WTC11 (cell line): ENCODE results near the gene DLL4. TPM values are rescaled to one million over a fixed set of nuclear protein-coding genes. Genes with fewer than 3 reads are reported as not detected.
A peak's percentile ranks its signal among the peaks of the same experiment; 100 is the strongest.

Source experiments
- ATAC-seq: fragments of 200-7000 bp; cut with Tn5 transposase; 2 replicates; pipeline ENCODE4 v1.10.0; 2021; ENCODE audit warnings: mild to moderate bottlenecking, moderate library complexity
- CTCF ChIA-PET: fragments of 300-600 bp; sonication (Branson Sonifier 250); formaldehyde crosslinking; loops from one replicate; lab custom pipeline; 2021; ENCODE audit warnings: antibody characterized with exemption; lab: Charles Lee
- POLR2A ChIA-PET: fragments of 350-600 bp; sonication (Branson Sonifier 250); formaldehyde crosslinking; loops from one replicate; lab custom pipeline; 2021; ENCODE audit warnings: antibody characterized with exemption; lab: Charles Lee
- DNase-seq: peaks from one replicate; pipeline ENCODE4 v3.0.0; 2021; ENCODE audit warnings: low spot score
- H3K27ac Mint-ChIP-seq: 2 replicates; pipeline ENCODE4 v1.8.0; 2021; ENCODE audit warnings: mixed read lengths
- H3K27me3 Mint-ChIP-seq: 2 replicates; pipeline ENCODE4 v1.8.0; 2021; ENCODE audit warnings: low read depth, mild to moderate bottlenecking, moderate library complexity, mixed read lengths
- H3K36me3 Mint-ChIP-seq: 2 replicates; pipeline ENCODE4 v1.8.0; 2021; ENCODE audit warnings: mixed read lengths
- H3K4me1 Mint-ChIP-seq: 2 replicates; pipeline ENCODE4 v1.8.0; 2022; ENCODE audit warnings: mixed read lengths
- H3K4me3 Mint-ChIP-seq: 2 replicates; pipeline ENCODE4 v1.8.0; 2021; ENCODE audit warnings: mild to moderate bottlenecking, moderate library complexity, mixed read lengths
- H3K9me3 Mint-ChIP-seq: 2 replicates; pipeline ENCODE4 v1.8.0; 2021; ENCODE audit warnings: mixed read lengths
- ATF6 ChIP-seq: sonication (generic); formaldehyde crosslinking; IDR thresholded peaks from 2 replicates; pipeline ENCODE4 v1.8.1; 2023; ENCODE audit warnings: mild to moderate bottlenecking, missing genetic modification reagents
- CBFB ChIP-seq: sonication (generic); formaldehyde crosslinking; IDR thresholded peaks from 2 replicates; pipeline ENCODE4 v1.8.1; 2022; ENCODE audit warnings: mild to moderate bottlenecking, low read depth, missing genetic modification reagents
- CREB1 ChIP-seq: sonication (generic); formaldehyde crosslinking; IDR thresholded peaks from 2 replicates; pipeline ENCODE4 v1.8.0; 2023; ENCODE audit warnings: mild to moderate bottlenecking, missing genetic modification reagents
- ESRRA ChIP-seq: sonication (generic); formaldehyde crosslinking; IDR thresholded peaks from 2 replicates; pipeline ENCODE4 v1.8.1; 2022; ENCODE audit warnings: mild to moderate bottlenecking, missing genetic modification reagents, borderline replicate concordance
- GABPB1 ChIP-seq: sonication (generic); formaldehyde crosslinking; IDR thresholded peaks from 2 replicates; pipeline ENCODE4 v1.8.1; 2023; ENCODE audit warnings: mild to moderate bottlenecking, missing genetic modification reagents
- MLX ChIP-seq: sonication (generic); formaldehyde crosslinking; IDR thresholded peaks from 2 replicates; pipeline ENCODE4 v1.8.1; 2023; ENCODE audit warnings: mild to moderate bottlenecking, missing genetic modification reagents, moderate library complexity
- MXD4 ChIP-seq: fragments of 250-450 bp; sonication (Bioruptor Pico); IDR thresholded peaks from 2 replicates; pipeline ENCODE4 v1.8.0; 2021; ENCODE audit warnings: mild to moderate bottlenecking, moderate library complexity, borderline replicate concordance
- NR2C2 ChIP-seq: sonication (generic); formaldehyde crosslinking; IDR thresholded peaks from 2 replicates; pipeline ENCODE4 v1.8.0; 2022; ENCODE audit warnings: mild to moderate bottlenecking, missing genetic modification reagents
- NR3C1 ChIP-seq: sonication (generic); formaldehyde crosslinking; conservative IDR thresholded peaks from 2 replicates; pipeline ENCODE4 v1.8.1; 2023; ENCODE audit warnings: low read depth, mild to moderate bottlenecking, missing genetic modification reagents
- RELA ChIP-seq: sonication (generic); formaldehyde crosslinking; IDR thresholded peaks from 2 replicates; pipeline ENCODE4 v1.8.1; 2022; ENCODE audit warnings: missing genetic modification reagents, mild to moderate bottlenecking, borderline replicate concordance
- SOX15 ChIP-seq: fragments of 250-450 bp; sonication (Bioruptor Pico); IDR thresholded peaks from 2 replicates; pipeline ENCODE4 v1.9.0; 2021; ENCODE audit warnings: mild to moderate bottlenecking
- TEAD4 ChIP-seq: sonication (generic); formaldehyde crosslinking; IDR thresholded peaks from 2 replicates; pipeline ENCODE4 v1.8.0; 2022; ENCODE audit warnings: mild to moderate bottlenecking, missing genetic modification reagents
- USF2 ChIP-seq: sonication (generic); formaldehyde crosslinking; IDR thresholded peaks from 2 replicates; pipeline ENCODE4 v1.8.1; 2023; ENCODE audit warnings: mild to moderate bottlenecking, missing genetic modification reagents, moderate library complexity
- ZBTB21 ChIP-seq: sonication (generic); formaldehyde crosslinking; IDR thresholded peaks from 2 replicates; pipeline ENCODE4 v1.8.1; 2023; ENCODE audit warnings: mild to moderate bottlenecking, missing genetic modification reagents, borderline replicate concordance
- ZBTB43 ChIP-seq: sonication (generic); formaldehyde crosslinking; IDR thresholded peaks from 2 replicates; pipeline ENCODE4 v1.8.1; 2023; ENCODE audit warnings: mild to moderate bottlenecking, missing genetic modification reagents
- ZMAT4 ChIP-seq: fragments of 250-450 bp; sonication (Bioruptor Pico); IDR thresholded peaks from 2 replicates; pipeline ENCODE4 v1.9.0; 2021; ENCODE audit warnings: mild to moderate bottlenecking
- ZNF317 ChIP-seq: sonication (generic); formaldehyde crosslinking; IDR thresholded peaks from 2 replicates; pipeline ENCODE4 v1.8.1; 2023; ENCODE audit warnings: low read depth, mild to moderate bottlenecking, moderate library complexity, missing genetic modification reagents, borderline replicate concordance
- ZNF532 ChIP-seq: fragments of 250-450 bp; sonication (Bioruptor Pico); IDR thresholded peaks from 2 replicates; pipeline ENCODE4 v1.9.0; 2021; ENCODE audit warnings: mild to moderate bottlenecking, borderline replicate concordance
- ZNF671 ChIP-seq: fragments of 250-450 bp; sonication (Bioruptor Pico); IDR thresholded peaks from 2 replicates; pipeline ENCODE4 v1.8.0; 2021; ENCODE audit warnings: mild to moderate bottlenecking
- total RNA-seq: library from RNA; stranded (reverse); gene quantifications from 3 replicates; pipeline ENCODE4 v1.2.3, GENCODE V29; 2021

Gene DLL4
- total RNA-seq, 1 experiment from 2014 or later = 0.94 TPM

GRCh38 chr15:40917585-40917984, 11.6 kb upstream of the DLL4 start:
- TF ChIP-seq USF2 (CRISPR knock-in tag) = no peak
- no peak for TF ChIP-seq ATF6 (CRISPR knock-in tag)
- TF ChIP-seq ESRRA (CRISPR knock-in tag) = no peak
- TF ChIP-seq NR3C1 (CRISPR knock-in tag) = no peak
- TF ChIP-seq TEAD4 (CRISPR knock-in tag) = no peak
- TF ChIP-seq MXD4 (CRISPR knock-in tag) = no peak
- TF ChIP-seq CBFB = no peak
- TF ChIP-seq MLX (CRISPR knock-in tag) = no peak
- no peak for TF ChIP-seq RELA
- no peak for TF ChIP-seq ZNF671 (CRISPR knock-in tag)
- TF ChIP-seq ZNF532 (CRISPR knock-in tag) = no peak
- TF ChIP-seq ZBTB43 = no peak
- no peak for TF ChIP-seq ZMAT4 (CRISPR knock-in tag)
- TF ChIP-seq ZNF317 = no peak
- no peak for TF ChIP-seq CREB1
- no peak for TF ChIP-seq ZBTB21 (CRISPR knock-in tag)
- no peak for TF ChIP-seq NR2C2 (CRISPR knock-in tag)
- TF ChIP-seq GABPB1 (CRISPR knock-in tag) = no peak
- TF ChIP-seq SOX15 (CRISPR knock-in tag) = no peak
- Mint-ChIP-seq H3K4me1 (peaks cover 7% of the 10 kb centered on the region), H3K4me3 (no peak overlapping the region), H3K36me3 (no peaks in the 10 kb centered on the region), H3K27ac (no peak overlapping the region), H3K27me3 (peaks cover 28% of the 10 kb centered on the region), H3K9me3 (no peaks in the 10 kb centered on the region)
- no peak for DNase-seq
- peak; percentile 35; the same call in 1 of the 2 replicates for ATAC-seq
- ChIA-PET CTCF (interaction anchor here (0.9 to 6.6 kb wide), 9 partner anchors 9 to 223 kb away, joined by 3 to 82 read pairs (median 8); partner anchors contain the start of gene RAD51), POLR2A (interaction anchor here (0.7 to 1.1 kb wide), 2 partner anchors 25 to 199 kb away, joined by 3 to 4 read pairs; no protein-coding TSS in a partner anchor)
